ENCODE measurements around the gene PDE9A. TPM values are rescaled to one million over a fixed set of nuclear protein-coding genes. Genes with fewer than 3 reads are reported as not detected.

Gene PDE9A
- total RNA-seq, 1 donor from 2014 or later, result 31.4 TPM

- DNase-seq (ENCODE audit: low read depth, low spot score), result no peak
- Mint-ChIP-seq H3K4me1 (no peaks in the 10 kb centered on the region), H3K36me3 (ENCODE audit: low read depth) (no peaks in the 10 kb centered on the region), H3K27ac (ENCODE audit: unreplicated experiment) (no peak overlapping the region), H3K27me3 (ENCODE audit: low read depth) (no peaks in the 10 kb centered on the region), H3K9me3 (no peaks in the 10 kb centered on the region), H3K4me3 (no peak overlapping the region)
- no peak for TF ChIP-seq CTCF (conservative IDR thresholded peaks at IDR 0.05)
Measured at GRCh38 chr21:42757826-42758655, 104.6 kb downstream of the PDE9A start.

- DNase-seq (ENCODE audit: low read depth, low spot score), result no peak
- no peak for TF ChIP-seq CTCF (conservative IDR thresholded peaks at IDR 0.05)
- Mint-ChIP-seq H3K27ac (ENCODE audit: unreplicated experiment) (no peak overlapping the region), H3K27me3 (ENCODE audit: low read depth) (no peaks in the 10 kb centered on the region), H3K9me3 (no peaks in the 10 kb centered on the region), H3K36me3 (ENCODE audit: low read depth) (no peaks in the 10 kb centered on the region), H3K4me3 (no peak overlapping the region), H3K4me1 (no peaks in the 10 kb centered on the region)
Measured at GRCh38 chr21:42758721-42759593, 105.5 kb downstream of the PDE9A start.

GRCh38 chr21:42759594-42759927, 106.1 kb downstream of the PDE9A start:
- no peak for TF ChIP-seq CTCF (conservative IDR thresholded peaks at IDR 0.05)
- Mint-ChIP-seq H3K9me3 (no peaks in the 10 kb centered on the region), H3K27ac (ENCODE audit: unreplicated experiment) (no peak overlapping the region), H3K36me3 (ENCODE audit: low read depth) (peaks cover 2% of the 10 kb centered on the region), H3K4me1 (no peaks in the 10 kb centered on the region), H3K27me3 (ENCODE audit: low read depth) (no peaks in the 10 kb centered on the region), H3K4me3 (no peak overlapping the region)
- DNase-seq (ENCODE audit: low read depth, low spot score), result no peak

GRCh38 chr21:42760361-42760950, 107.0 kb downstream of the PDE9A start:
- DNase-seq (ENCODE audit: low read depth, low spot score), result no peak
- Mint-ChIP-seq H3K27me3 (ENCODE audit: low read depth) (no peaks in the 10 kb centered on the region), H3K27ac (ENCODE audit: unreplicated experiment) (no peak overlapping the region), H3K36me3 (ENCODE audit: low read depth) (peaks cover 8% of the 10 kb centered on the region), H3K4me1 (no peaks in the 10 kb centered on the region), H3K4me3 (no peak overlapping the region), H3K9me3 (no peaks in the 10 kb centered on the region)
- no peak for TF ChIP-seq CTCF (conservative IDR thresholded peaks at IDR 0.05)

GRCh38 chr21:42760951-42761751, 107.7 kb downstream of the PDE9A start:
- Mint-ChIP-seq H3K4me3 (no peak overlapping the region), H3K9me3 (no peaks in the 10 kb centered on the region), H3K27ac (ENCODE audit: unreplicated experiment) (no peak overlapping the region), H3K4me1 (no peaks in the 10 kb centered on the region), H3K27me3 (ENCODE audit: low read depth) (no peaks in the 10 kb centered on the region), H3K36me3 (ENCODE audit: low read depth) (peaks cover 8% of the 10 kb centered on the region)
- TF ChIP-seq CTCF (conservative IDR thresholded peaks at IDR 0.05), result no peak
- no peak for DNase-seq (ENCODE audit: low read depth, low spot score)

Data from neural crest cell (in vitro differentiated cells).